NCI-H2107 treated with DMSO at 0.1 percent for 48 hours (cell line): ENCODE results near the gene CHD9.
"Not testable (repeated sequence)": the region's sequence is repeated elsewhere in the genome, so short reads cannot be mapped to it uniquely, and the experiment has no call there.

ENCODE experiments used
- DNase-seq: peaks from one replicate; lab custom pipeline; 2025; ENCODE audit not compliant: unreplicated experiment; lab: John Stamatoyannopoulos, UW

Gene CHD9

GRCh38 chr16:53130159-53131049, 75.6 kb downstream of the CHD9 start:
- peak; percentile 84 for DNase-seq

GRCh38 chr16:53131050-53131362, 76.2 kb downstream of the CHD9 start:
- DNase-seq, result no peak

GRCh38 chr16:53131363-53132071, 76.7 kb downstream of the CHD9 start:
- DNase-seq, result no peak

- no peak for DNase-seq
Observed at GRCh38 chr16:53132406-53132805, 77.6 kb downstream of the CHD9 start.

- no peak for DNase-seq
Observed at GRCh38 chr16:53135329-53135728, 80.5 kb downstream of the CHD9 start.

GRCh38 chr16:53142823-53143568, 88.2 kb downstream of the CHD9 start:
- no peak for DNase-seq

GRCh38 chr16:53147500-53148065, 92.8 kb downstream of the CHD9 start:
- DNase-seq, result no peak

GRCh38 chr16:53150769-53151168, 96.0 kb downstream of the CHD9 start:
- no peak for DNase-seq

GRCh38 chr16:53152329-53152728, 97.5 kb downstream of the CHD9 start:
- no peak for DNase-seq

GRCh38 chr16:53153130-53153529, 98.3 kb downstream of the CHD9 start:
- no peak for DNase-seq

- DNase-seq, result no peak
Observed at GRCh38 chr16:53154513-53154912, 99.7 kb downstream of the CHD9 start.

- no peak for DNase-seq
Observed at GRCh38 chr16:53156516-53156915, 101.7 kb downstream of the CHD9 start.

GRCh38 chr16:53159781-53160436, 105.1 kb downstream of the CHD9 start:
- DNase-seq, result no peak

- DNase-seq, result no peak
Observed at GRCh38 chr16:53166099-53166498, 111.3 kb downstream of the CHD9 start.

GRCh38 chr16:53168744-53169143, 114.0 kb downstream of the CHD9 start:
- DNase-seq, result no peak

GRCh38 chr16:53172517-53172916, 117.7 kb downstream of the CHD9 start:
- no peak for DNase-seq

GRCh38 chr16:53175118-53175517, 120.3 kb downstream of the CHD9 start:
- no peak for DNase-seq

GRCh38 chr16:53176434-53176833, 121.6 kb downstream of the CHD9 start:
- no peak for DNase-seq

GRCh38 chr16:53183442-53183841, 128.7 kb downstream of the CHD9 start:
- DNase-seq, result no peak

GRCh38 chr16:53185741-53186140, 130.9 kb downstream of the CHD9 start:
- not testable (repeated sequence) for DNase-seq

GRCh38 chr16:53187775-53188174, 133.0 kb downstream of the CHD9 start:
- no peak for DNase-seq
